ENCODE measurements around the gene XAF1.

XAF1 gene

DNA sequence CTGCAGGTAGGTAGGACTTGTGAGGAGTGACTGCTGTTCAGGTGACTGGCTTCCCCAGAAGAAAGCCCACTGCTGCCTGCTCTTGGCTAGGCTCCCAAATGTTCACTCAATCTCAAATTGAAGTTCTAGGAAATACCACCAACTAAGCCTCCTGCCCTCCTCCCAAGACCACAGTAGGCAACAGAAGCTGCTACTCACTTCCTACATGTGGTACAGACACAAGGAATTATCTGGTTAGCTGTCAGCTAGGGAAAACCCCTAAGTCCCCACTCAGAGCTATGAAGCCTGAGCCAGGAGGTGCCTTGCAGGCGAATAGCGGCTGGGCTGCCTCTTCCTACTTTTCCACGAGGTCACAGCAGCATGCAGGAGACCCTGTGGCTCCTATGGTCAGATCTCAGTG lies 25.0 kb downstream of the XAF1 start:
- no peak overlapping the region for H3K4me3 ChIP-seq (ENCODE audit: low read depth in 1 of 2, low read length in 2 of 2)
- no peak overlapping the region for H3K27ac ChIP-seq (ENCODE audit: low read length)
- H3K27me3 ChIP-seq (ENCODE audit: low read depth, low read length) = no peaks in the 10 kb centered on the region
- H3K36me3 ChIP-seq (ENCODE audit: control insufficient read depth in 1 of 2, insufficient read depth in 2 of 2, low read length in 2 of 2) = no peaks in the 10 kb centered on the region
- peaks cover 0 to 6% of the 10 kb centered on the region in 2 donors for H3K9me3 ChIP-seq (ENCODE audit: control insufficient read depth in 1 of 2, low read length in 2 of 2)
- H3K4me1 ChIP-seq (ENCODE audit: control insufficient read depth in 1 of 2, insufficient read depth in 2 of 2, low read length in 2 of 2) = peaks cover 0 to 5% of the 10 kb centered on the region in 2 donors

DNA sequence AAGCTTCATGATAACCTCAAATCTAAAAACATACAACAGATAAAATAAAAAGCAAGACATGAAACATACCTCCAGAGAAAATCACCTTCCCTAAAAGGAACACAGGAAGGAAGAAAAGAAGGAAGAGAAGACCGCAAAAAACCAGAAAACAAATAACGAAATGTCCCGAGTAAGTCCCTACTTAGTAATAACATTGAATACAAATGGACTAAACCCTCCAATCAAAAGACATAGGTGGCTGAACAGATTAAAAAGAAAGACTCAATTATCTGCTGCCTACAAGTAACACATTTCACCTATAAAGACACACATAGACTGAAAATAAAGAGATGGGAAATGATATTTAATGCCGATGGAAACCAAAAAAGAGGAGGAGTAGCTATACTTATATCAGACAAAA lies 26.4 kb downstream of the XAF1 start:
- Histone ChIP-seq H3K27me3 (ENCODE audit: low read depth, low read length) (no peaks in the 10 kb centered on the region), H3K4me3 (ENCODE audit: low read depth in 1 of 2, low read length in 2 of 2) (no peak overlapping the region), H3K27ac (ENCODE audit: low read length) (no peak overlapping the region), H3K4me1 (ENCODE audit: control insufficient read depth in 1 of 2, insufficient read depth in 2 of 2, low read length in 2 of 2) (no peaks in the 10 kb centered on the region), H3K36me3 (ENCODE audit: control insufficient read depth in 1 of 2, insufficient read depth in 2 of 2, low read length in 2 of 2) (no peaks in the 10 kb centered on the region), H3K9me3 (ENCODE audit: control insufficient read depth in 1 of 2, low read length in 2 of 2) (peaks cover 0 to 6% of the 10 kb centered on the region in 2 donors)

GRCh38 chr17:6786618-6787017 lies 30.8 kb downstream of the XAF1 start:
- Histone ChIP-seq H3K4me3 (ENCODE audit: low read depth in 1 of 2, low read length in 2 of 2) (no peak overlapping the region), H3K4me1 (ENCODE audit: control insufficient read depth in 1 of 2, insufficient read depth in 2 of 2, low read length in 2 of 2) (no peaks in the 10 kb centered on the region)

DNA sequence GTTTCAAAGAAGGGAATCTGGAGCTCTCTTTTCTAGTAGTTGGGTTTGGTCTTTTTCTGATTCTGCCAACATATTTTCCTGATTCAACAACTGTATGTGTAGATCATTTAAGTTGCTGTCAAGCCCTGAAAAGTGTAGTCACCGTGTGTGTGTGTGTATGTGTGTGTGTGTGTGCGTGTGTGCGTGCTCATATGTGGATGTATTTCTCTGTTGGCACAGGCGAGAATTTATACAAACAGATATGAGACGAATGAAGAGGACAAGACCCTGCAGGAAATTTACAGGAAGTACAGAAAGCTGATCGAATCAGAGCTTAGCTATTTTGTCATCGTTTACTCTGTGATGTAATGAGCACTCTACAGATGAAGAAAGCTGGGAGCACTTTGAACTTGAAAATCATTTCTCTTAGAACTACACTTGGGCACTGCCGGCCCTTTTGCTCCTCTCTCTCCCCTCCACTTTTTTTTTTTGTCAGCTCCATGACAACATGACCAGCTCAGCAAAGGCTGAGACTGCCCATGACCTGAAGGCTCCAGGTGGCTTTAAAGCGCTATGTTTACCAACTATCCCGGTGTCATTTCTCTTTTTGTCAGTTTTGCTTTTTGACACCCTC lies 31.3 kb downstream of the XAF1 start:
- Histone ChIP-seq H3K36me3 (ENCODE audit: control insufficient read depth in 1 of 2, insufficient read depth in 2 of 2, low read length in 2 of 2) (no peaks in the 10 kb centered on the region), H3K9me3 (ENCODE audit: control insufficient read depth in 1 of 2, low read length in 2 of 2) (peaks cover 0 to 6% of the 10 kb centered on the region in 2 donors), H3K27me3 (ENCODE audit: low read depth, low read length) (no peaks in the 10 kb centered on the region), H3K4me3 (ENCODE audit: low read depth in 1 of 2, low read length in 2 of 2) (no peak overlapping the region), H3K27ac (ENCODE audit: low read length) (no peak overlapping the region), H3K4me1 (ENCODE audit: control insufficient read depth in 1 of 2, insufficient read depth in 2 of 2, low read length in 2 of 2) (no peaks in the 10 kb centered on the region)

More at GRCh38 chr17:6786618-6787017, 30.8 kb downstream of the XAF1 start:
- H3K27me3 ChIP-seq (ENCODE audit: low read depth, low read length) = no peaks in the 10 kb centered on the region
- no peak overlapping the region for H3K27ac ChIP-seq (ENCODE audit: low read length)
- no peaks in the 10 kb centered on the region for H3K36me3 ChIP-seq (ENCODE audit: control insufficient read depth in 1 of 2, insufficient read depth in 2 of 2, low read length in 2 of 2)
- H3K9me3 ChIP-seq (ENCODE audit: control insufficient read depth in 1 of 2, low read length in 2 of 2) = peaks cover 0 to 6% of the 10 kb centered on the region in 2 donors

DNA sequence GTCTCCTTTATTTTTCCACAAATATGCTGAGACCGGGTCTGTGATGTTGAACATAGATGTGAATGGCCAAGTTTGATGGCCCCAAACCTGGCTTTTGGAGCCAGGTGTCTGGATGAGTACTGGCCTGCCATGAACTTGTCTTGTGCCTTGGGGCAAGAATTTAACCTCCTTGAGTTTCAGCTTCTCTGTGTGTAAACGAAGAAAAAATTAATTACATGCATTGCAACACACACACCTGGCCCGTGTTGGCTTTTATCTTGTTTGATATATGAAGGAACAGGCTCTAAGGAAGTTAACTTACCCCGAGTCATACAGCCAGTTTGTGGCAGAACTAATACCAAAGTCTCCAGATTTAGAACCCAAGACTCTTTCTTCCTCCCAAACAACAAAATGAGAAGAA lies 33.3 kb downstream of the XAF1 start:
- no peaks in the 10 kb centered on the region for H3K27me3 ChIP-seq (ENCODE audit: low read depth, low read length)
- no peaks in the 10 kb centered on the region for H3K9me3 ChIP-seq (ENCODE audit: control insufficient read depth in 1 of 2, low read length in 2 of 2)
- H3K27ac ChIP-seq (ENCODE audit: low read length) = no peak overlapping the region
- no peaks in the 10 kb centered on the region for H3K4me1 ChIP-seq (ENCODE audit: control insufficient read depth in 1 of 2, insufficient read depth in 2 of 2, low read length in 2 of 2)
- H3K36me3 ChIP-seq (ENCODE audit: control insufficient read depth in 1 of 2, insufficient read depth in 2 of 2, low read length in 2 of 2) = no peaks in the 10 kb centered on the region
- H3K4me3 ChIP-seq (ENCODE audit: low read depth in 1 of 2, low read length in 2 of 2) = no peak overlapping the region

DNA sequence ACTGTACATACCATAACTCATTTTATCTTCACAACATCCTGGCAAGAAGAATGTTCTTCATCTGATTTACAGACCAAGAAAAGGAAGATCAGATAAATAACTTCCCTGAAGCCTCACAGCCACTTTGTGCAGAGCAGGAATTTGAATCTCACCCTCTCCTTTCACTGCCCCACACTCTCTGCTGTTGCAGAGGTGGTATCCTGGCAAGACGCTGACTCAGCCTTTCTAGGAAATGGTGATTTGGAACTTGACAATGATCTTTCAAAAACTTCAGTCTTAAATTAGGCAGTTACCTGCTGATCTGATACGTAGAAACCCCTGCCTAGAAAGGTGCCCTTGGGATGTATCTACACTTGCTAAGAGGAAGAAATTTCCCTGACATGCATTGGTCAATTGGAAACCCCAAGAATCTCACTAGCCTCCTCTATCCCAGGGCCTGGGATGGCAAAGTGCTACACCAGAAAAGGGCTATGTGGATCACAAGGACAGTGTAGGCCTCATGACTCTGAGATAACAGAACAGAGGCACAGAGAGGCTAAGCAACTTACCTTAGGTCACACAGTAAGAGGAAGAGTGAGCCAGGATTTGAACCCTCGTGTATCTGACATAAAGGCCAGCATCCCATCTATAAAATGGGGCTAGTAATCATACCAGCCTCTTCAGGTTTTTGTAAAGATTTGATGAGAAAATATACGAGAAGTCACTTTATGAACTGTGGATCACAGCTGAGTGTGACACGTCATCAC lies 38.1 kb downstream of the XAF1 start:
- H3K4me1 ChIP-seq (ENCODE audit: control insufficient read depth in 1 of 2, insufficient read depth in 2 of 2, low read length in 2 of 2) = no peaks in the 10 kb centered on the region
- no peaks in the 10 kb centered on the region for H3K27me3 ChIP-seq (ENCODE audit: low read depth, low read length)
- no peak overlapping the region for H3K27ac ChIP-seq (ENCODE audit: low read length)
- H3K9me3 ChIP-seq (ENCODE audit: control insufficient read depth in 1 of 2, low read length in 2 of 2) = no peaks in the 10 kb centered on the region
- H3K36me3 ChIP-seq (ENCODE audit: control insufficient read depth in 1 of 2, insufficient read depth in 2 of 2, low read length in 2 of 2) = no peaks in the 10 kb centered on the region
- H3K4me3 ChIP-seq (ENCODE audit: low read depth in 1 of 2, low read length in 2 of 2) = no peak overlapping the region

- Histone ChIP-seq H3K4me1 (ENCODE audit: control insufficient read depth in 1 of 2, insufficient read depth in 2 of 2, low read length in 2 of 2) (no peaks in the 10 kb centered on the region), H3K27ac (ENCODE audit: low read length) (no peak overlapping the region), H3K4me3 (ENCODE audit: low read depth in 1 of 2, low read length in 2 of 2) (no peak overlapping the region)
Observed at GRCh38 chr17:6796017-6796886, 40.4 kb downstream of the XAF1 start.

GRCh38 chr17:6796887-6797490 lies 41.1 kb downstream of the XAF1 start:
- Histone ChIP-seq H3K36me3 (ENCODE audit: control insufficient read depth in 1 of 2, insufficient read depth in 2 of 2, low read length in 2 of 2) (no peaks in the 10 kb centered on the region), H3K4me3 (ENCODE audit: low read depth in 1 of 2, low read length in 2 of 2) (no peak overlapping the region), H3K9me3 (ENCODE audit: control insufficient read depth in 1 of 2, low read length in 2 of 2) (no peaks in the 10 kb centered on the region), H3K4me1 (ENCODE audit: control insufficient read depth in 1 of 2, insufficient read depth in 2 of 2, low read length in 2 of 2) (no peaks in the 10 kb centered on the region), H3K27ac (ENCODE audit: low read length) (no peak overlapping the region), H3K27me3 (ENCODE audit: low read depth, low read length) (no peaks in the 10 kb centered on the region)

More at GRCh38 chr17:6796017-6796886, 40.4 kb downstream of the XAF1 start:
- H3K27me3 ChIP-seq (ENCODE audit: low read depth, low read length) = no peaks in the 10 kb centered on the region
- no peaks in the 10 kb centered on the region for H3K9me3 ChIP-seq (ENCODE audit: control insufficient read depth in 1 of 2, low read length in 2 of 2)
- no peaks in the 10 kb centered on the region for H3K36me3 ChIP-seq (ENCODE audit: control insufficient read depth in 1 of 2, insufficient read depth in 2 of 2, low read length in 2 of 2)

GRCh38 chr17:6797718-6798351 lies 42.0 kb downstream of the XAF1 start:
- H3K36me3 ChIP-seq (ENCODE audit: control insufficient read depth in 1 of 2, insufficient read depth in 2 of 2, low read length in 2 of 2) = no peaks in the 10 kb centered on the region
- H3K27ac ChIP-seq (ENCODE audit: low read length) = no peak overlapping the region
- H3K27me3 ChIP-seq (ENCODE audit: low read depth, low read length) = no peaks in the 10 kb centered on the region
- H3K9me3 ChIP-seq (ENCODE audit: control insufficient read depth in 1 of 2, low read length in 2 of 2) = no peaks in the 10 kb centered on the region
- H3K4me1 ChIP-seq (ENCODE audit: control insufficient read depth in 1 of 2, insufficient read depth in 2 of 2, low read length in 2 of 2) = no peaks in the 10 kb centered on the region
- H3K4me3 ChIP-seq (ENCODE audit: low read depth in 1 of 2, low read length in 2 of 2) = no peak overlapping the region

DNA sequence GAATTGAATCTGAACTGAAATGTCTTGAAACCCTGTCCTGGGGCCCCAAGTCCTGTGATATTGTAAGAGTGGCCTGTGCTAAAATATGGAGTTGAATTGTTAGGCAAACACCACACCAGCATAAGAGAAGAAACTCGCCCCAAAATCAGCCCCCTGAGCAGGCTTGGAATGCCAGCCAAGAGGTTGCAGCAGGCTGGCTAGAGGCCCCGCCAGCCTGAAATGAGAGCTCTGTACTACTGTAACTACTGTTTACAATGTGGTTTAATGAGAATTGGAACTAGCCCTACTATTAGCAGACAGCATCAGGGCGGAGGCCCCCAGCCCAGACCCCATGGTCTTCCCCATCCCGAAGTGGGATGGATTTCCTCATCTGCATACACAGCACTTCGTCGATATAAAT lies 43.9 kb downstream of the XAF1 start:
- no peak overlapping the region for H3K4me3 ChIP-seq (ENCODE audit: low read depth in 1 of 2, low read length in 2 of 2)
- no peaks in the 10 kb centered on the region for H3K4me1 ChIP-seq (ENCODE audit: control insufficient read depth in 1 of 2, insufficient read depth in 2 of 2, low read length in 2 of 2)
- H3K9me3 ChIP-seq (ENCODE audit: control insufficient read depth in 1 of 2, low read length in 2 of 2) = no peaks in the 10 kb centered on the region
- no peaks in the 10 kb centered on the region for H3K27me3 ChIP-seq (ENCODE audit: low read depth, low read length)
- no peaks in the 10 kb centered on the region for H3K36me3 ChIP-seq (ENCODE audit: control insufficient read depth in 1 of 2, insufficient read depth in 2 of 2, low read length in 2 of 2)
- no peak overlapping the region for H3K27ac ChIP-seq (ENCODE audit: low read length)
